Mucosa of descending colon (tissue), 3 donors: ENCODE measurements around the gene GALE. TPM values are rescaled to one million over a fixed set of nuclear protein-coding genes. Genes with fewer than 3 reads are reported as not detected.
"Not testable (repeated sequence)": the region's sequence is repeated elsewhere in the genome, so short reads cannot be mapped to it uniquely, and the experiment has no call there.

Experiments used
- ATAC-seq: fragments of 200-7000 bp; cut with Tn5 transposase; one replicate; pipeline ENCODE4 v1.9.1; 2020; ENCODE audit warnings: mild to moderate bottlenecking, moderate library complexity
- DNase-seq, 3 donors: peaks; one replicate each; pipeline ENCODE4 v3.0.0-alpha.2; 2020
- H3K36me3 ChIP-seq: fragments of 200-600 bp; one replicate; pipeline ENCODE4 v1.8.0; 2021; ENCODE audit warnings: low read depth, mild to moderate bottlenecking
- H3K4me1 ChIP-seq: fragments of 200-600 bp; one replicate; pipeline ENCODE4 v1.8.0; 2021; ENCODE audit warnings: low read depth, mild to moderate bottlenecking
- H3K4me3 ChIP-seq: fragments of 200-600 bp; one replicate; pipeline ENCODE4 v1.8.0; 2021; ENCODE audit warnings: mild to moderate bottlenecking
- H3K9me3 ChIP-seq: fragments of 200-600 bp; one replicate; pipeline ENCODE4 v1.8.0; 2021; ENCODE audit warnings: mild to moderate bottlenecking
- CTCF ChIP-seq: fragments of 200-600 bp; IDR thresholded peaks from one replicate; pipeline ENCODE4 v1.8.0; 2022; ENCODE audit warnings: antibody characterized with exemption, mild to moderate bottlenecking
- intact Hi-C, 2 donors: fragments of 100-400 bp; cut with DNase I in 1 of 2; cut with micrococcal nuclease in 1 of 2; formaldehyde crosslinking; loops; one replicate each; pipeline versions ENCODE4 v1.11.0 to v1.11.1; 2022; cut with DNase I, micrococcal nuclease
- total RNA-seq, 3 donors: library from RNA; stranded (reverse); fragmentation: NEBNext Ultra II Directional in 2 of 3; extraction: Animal tissue kit (Norgen Biotek cat#: 25700) in 2 of 3; gene quantifications; one replicate each; pipeline versions ENCODE4 v1.2.1 to v1.2.4, GENCODE V29; 2021 to 2023
- donor health status: DM: no; HTN: no; CAD: no; lungs with moderate emphysema.
- donor health status: DM: no; HTN: no; CAD: no.
- donor health status: DM: no; HTN: yes; CAD: no.

Gene GALE
- total RNA-seq, 3 donors from 2014 or later = 55.7 to 156 (median 127) TPM

DNA sequence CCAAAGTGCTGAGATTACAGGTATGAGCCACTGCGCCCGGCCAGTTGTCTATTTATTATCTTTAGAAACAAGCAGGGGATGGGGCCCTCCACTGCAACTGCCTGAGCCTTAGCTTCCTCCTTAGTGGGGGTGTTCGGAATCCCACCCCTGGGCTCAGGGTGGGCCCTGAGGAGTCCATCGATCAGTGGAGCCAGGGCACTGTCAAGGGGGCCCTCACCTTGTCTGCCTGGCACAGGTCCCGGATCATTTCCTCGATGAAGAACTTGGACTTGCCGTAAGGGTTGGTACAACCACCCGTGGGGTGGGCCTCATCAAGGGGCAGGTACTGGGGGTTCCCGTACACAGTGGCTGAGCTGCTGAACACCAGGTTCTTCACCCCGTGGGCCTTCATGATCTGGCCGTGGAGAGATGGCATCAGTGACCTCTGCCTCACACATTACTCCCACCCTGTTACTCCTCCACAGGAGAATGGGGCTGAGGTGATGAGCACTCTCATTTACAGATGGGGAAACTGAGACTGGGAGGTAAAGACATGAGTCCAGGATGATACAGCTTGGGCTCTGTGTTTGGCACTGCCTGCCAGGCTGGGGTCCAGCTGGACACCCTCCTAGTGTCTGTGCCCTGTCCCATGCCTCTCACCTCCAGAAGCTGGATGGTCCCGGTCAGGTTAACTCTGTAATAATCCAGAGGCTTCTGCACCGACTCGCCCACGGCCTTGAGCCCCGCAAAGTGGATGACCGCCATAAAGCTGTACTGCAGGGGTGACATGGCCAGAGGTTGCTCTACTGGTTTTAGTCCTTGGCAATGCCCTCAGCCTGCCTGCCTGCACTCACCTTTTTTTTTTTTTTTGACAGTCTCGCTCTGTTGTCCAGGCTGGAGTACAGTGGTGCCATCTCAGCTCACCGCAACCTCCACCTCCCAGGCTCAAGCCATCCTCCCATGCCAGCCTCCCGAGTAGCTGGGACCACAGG lies 2.8 kb downstream of the GALE start:
- TF ChIP-seq CTCF = no peak
- ATAC-seq (no peak), DNase-seq (no peak)
- H3K36me3 ChIP-seq = no peaks in the 10 kb centered on the region
- peaks cover 34% of the 10 kb centered on the region for H3K4me1 ChIP-seq
- intact Hi-C loops = no loop called here
- H3K4me3 ChIP-seq = no peak overlapping the region
- no peaks in the 10 kb centered on the region for H3K9me3 ChIP-seq

GRCh38 chr1:23796466-23797271 lies 3.9 kb downstream of the GALE start:
- TF ChIP-seq CTCF = no peak
- no peak overlapping the region for H3K4me3 ChIP-seq
- no peaks in the 10 kb centered on the region for H3K36me3 ChIP-seq
- intact Hi-C loops = no loop called here
- ATAC-seq = peak; percentile 4
- peaks cover 43% of the 10 kb centered on the region for H3K4me1 ChIP-seq
- peak; percentile 60 to 67 (median 65) for DNase-seq
- no peaks in the 10 kb centered on the region for H3K9me3 ChIP-seq

DNA sequence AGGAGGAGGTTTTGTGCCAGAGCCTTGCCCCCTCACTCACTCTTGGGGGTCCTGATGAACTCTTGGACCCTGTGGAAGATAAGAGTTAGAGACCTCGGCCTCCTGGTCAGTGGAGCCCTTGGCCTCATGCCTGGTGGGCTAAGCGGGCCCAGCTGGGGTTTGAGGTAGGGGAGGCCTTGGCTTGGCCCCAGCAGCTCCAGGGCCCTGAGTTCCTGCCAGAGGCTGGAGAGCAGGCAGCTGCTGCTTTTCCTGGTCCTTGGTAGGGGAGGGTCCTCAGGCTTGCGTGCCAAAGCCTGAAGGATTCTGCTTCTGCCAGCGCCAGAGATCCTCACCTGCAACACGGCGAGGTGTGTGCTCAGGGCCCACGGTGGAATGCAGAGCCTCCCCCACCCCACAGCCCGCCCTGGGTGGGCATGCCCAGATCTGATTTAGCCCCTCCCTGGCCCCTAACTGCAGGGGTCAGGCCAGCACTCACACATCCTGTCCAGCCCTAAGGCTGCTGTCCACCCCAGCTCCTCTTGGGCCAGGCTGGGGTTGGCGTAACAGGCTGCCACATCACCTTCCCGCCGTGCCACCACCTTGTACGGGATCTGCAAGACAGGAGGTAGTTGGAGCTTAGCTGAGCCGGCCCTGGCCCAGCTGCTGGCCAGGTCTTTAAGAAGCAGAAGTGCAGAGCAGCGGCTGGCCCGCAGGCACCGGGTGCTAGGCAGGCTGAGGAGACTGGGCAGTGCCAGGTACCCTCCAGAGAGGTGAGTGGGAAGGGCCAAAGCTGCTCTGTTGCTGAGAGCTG lies 4.7 kb downstream of the GALE start:
- no peaks in the 10 kb centered on the region for H3K36me3 ChIP-seq
- no peak for ATAC-seq
- H3K9me3 ChIP-seq = no peaks in the 10 kb centered on the region
- TF ChIP-seq CTCF = no peak
- H3K4me3 ChIP-seq = no peak overlapping the region
- peak in 1 of 3 donors; percentile 57 for DNase-seq
- intact Hi-C loops = no loop called here
- H3K4me1 ChIP-seq = peaks cover 37% of the 10 kb centered on the region

DNA sequence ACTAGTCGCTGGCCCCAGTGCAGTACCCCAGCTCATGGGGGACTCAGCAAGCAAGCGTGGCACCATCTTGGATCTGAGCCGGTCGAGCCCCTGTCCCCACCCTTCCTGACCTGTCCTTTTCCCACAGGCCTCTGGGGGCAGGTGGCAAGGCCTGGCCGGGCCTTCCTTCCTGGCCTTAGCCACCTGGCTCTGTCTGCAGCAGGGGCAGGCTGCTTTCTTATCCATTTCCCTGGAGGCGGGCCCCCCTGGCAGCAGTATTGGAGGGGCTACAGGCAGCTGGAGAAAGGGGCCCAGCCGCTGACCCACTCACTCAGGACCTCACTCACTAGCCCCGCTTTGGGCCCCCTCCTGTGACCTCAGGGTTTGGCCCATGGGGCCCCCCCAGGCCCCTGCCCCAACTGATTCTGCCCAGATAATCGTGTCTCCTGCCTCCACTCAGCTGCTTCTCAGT lies 5.8 kb downstream of the GALE start:
- H3K36me3 ChIP-seq, ATAC-seq, intact Hi-C loops, H3K4me3 ChIP-seq, H3K9me3 ChIP-seq: not testable (repeated sequence)
- peaks cover 41% of the 10 kb centered on the region for H3K4me1 ChIP-seq
- DNase-seq = peak in 1 of 3 donors; percentile 51

DNA sequence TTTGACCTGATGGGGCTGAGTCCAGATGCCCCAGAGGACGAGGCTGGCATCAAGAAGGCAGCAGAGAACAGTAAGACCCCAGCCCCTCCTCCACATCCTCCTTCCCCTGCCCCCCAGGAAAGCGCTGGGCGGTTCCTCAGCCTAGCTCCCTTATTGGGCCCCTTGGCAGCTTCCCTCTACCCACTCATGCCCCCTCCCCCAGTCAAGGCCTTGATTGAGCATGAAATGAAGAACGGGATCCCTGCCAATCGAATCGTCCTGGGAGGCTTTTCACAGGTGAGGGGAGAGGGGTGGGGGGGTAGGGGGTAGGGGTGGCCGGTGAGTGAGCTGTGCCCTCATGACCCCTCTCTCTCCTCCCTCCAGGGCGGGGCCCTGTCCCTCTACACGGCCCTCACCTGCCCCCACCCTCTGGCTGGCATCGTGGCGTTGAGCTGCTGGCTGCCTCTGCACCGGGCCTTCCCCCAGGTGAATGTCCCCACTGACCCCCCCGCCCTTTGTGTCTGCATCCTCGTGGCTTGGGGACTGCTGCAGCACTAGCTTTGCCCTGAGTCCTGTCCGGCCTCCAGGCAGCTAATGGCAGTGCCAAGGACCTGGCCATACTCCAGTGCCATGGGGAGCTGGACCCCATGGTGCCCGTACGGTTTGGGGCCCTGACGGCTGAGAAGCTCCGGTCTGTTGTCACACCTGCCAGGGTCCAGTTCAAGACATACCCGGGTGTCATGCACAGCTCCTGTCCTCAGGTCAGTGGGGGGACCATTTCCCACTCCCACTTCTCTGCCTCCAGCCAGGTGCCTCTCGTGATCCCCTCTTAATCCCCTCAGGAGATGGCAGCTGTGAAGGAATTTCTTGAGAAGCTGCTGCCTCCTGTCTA lies 6.5 kb downstream of the GALE start:
- intact Hi-C loops = no loop called here
- Histone ChIP-seq H3K9me3 (no peaks in the 10 kb centered on the region), H3K36me3 (no peaks in the 10 kb centered on the region), H3K4me1 (peaks cover 37% of the 10 kb centered on the region), H3K4me3 (no peak overlapping the region)
- ATAC-seq (no peak), DNase-seq (peak in 2 of 3 donors; percentile 49 to 62)
- no peak for TF ChIP-seq CTCF
